CD4-positive, alpha-beta T cell treated with Interleukin-15 for 4 hours (primary cell): ENCODE results near the gene RNASEH2B.

Experiments
- DNase-seq: peaks from one replicate; pipeline ENCODE4 v3.0.0-alpha.2; 2020; ENCODE audit warnings: low spot score

The RNASEH2B gene

GRCh38 chr13:50908371-50908770, 1.2 kb upstream of the RNASEH2B start:
- DNase-seq = no peak

DNA sequence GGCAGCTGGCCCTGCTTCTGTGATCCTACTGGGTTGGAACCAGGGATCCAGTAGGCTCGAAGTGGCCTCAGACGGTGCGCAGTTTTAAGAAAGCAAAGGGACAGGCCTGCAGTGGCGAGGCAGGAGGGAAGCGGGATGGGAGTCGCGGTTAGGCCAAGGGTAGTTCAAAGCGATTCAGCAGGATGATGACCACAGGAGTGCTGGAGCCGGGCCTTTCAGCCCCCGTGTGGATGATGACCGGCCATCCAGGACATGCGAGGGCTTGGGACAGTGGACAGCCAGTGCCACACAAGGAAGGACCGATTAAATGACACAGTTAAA, 854 bp downstream of the RNASEH2B start:
- DNase-seq = no peak

- no peak for DNase-seq
Observed at GRCh38 chr13:50911081-50911631, 1.6 kb downstream of the RNASEH2B start.

DNA sequence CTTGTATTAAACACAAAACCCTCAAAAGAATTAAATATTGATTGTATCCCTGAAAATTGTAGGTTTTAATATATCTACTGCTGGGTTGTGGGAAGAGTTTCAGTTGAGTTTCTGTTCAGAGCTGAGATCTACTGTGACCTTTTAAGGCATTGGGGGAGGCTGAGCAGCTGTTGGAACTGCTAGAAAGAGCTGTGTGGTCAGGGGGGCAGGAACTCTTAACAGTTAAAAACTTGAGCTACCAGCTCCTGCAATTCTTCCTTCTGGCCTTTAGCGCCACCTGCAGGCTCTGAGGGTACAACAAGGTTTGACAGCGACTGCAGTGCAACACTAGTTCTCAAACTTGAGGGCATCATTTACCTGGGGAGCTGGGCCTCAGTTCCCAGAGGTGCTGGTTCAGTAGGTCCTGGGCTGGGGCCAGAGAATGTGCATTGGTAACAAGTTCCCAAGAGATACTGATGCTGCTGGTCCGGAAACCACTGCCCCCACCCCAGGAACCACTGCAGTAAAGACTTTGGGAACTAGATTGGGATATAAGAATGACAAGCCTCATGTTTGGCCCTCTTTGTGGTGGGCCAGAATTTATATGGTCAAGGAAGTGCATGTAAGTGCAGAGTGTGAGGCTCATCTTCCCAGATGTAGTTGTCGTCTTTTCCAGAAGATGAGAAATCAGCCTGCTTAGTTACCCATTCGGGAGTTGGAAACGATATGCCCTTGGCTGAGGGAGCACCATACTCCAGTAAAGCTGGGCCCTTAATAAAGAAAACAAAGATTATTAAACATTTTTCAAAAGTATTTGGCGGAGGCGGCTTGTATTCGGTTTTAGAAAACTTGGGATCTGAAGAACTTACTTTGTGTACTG, 2.6 kb downstream of the RNASEH2B start:
- peak; percentile 93 for DNase-seq

GRCh38 chr13:50912851-50913250, 3.3 kb downstream of the RNASEH2B start:
- DNase-seq = no peak

DNA sequence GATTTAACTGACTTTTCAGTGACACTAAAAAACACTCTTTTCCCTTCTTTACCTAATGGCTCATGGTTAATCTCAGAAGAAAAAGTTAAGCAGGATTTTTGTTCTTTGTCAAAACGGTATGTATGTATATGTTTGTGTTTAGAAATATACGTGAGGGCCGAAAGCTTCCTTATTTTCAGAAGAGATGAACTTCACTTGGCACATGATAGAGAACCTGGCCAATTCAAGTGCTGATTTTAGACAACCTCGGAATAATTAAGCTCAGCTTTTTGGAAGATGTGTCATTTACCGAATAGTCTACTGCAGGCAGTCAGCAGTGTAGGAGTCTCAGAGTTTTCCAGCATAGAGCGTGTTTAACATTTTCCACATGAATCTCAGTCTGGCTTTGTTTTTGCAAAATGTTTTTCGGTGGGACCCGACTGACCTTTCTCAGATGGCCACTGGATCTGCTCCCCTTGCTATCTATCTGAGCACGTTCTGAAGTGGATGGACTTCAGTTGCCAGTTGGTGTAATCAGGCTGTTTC, 4.6 kb downstream of the RNASEH2B start:
- no peak for DNase-seq

DNA sequence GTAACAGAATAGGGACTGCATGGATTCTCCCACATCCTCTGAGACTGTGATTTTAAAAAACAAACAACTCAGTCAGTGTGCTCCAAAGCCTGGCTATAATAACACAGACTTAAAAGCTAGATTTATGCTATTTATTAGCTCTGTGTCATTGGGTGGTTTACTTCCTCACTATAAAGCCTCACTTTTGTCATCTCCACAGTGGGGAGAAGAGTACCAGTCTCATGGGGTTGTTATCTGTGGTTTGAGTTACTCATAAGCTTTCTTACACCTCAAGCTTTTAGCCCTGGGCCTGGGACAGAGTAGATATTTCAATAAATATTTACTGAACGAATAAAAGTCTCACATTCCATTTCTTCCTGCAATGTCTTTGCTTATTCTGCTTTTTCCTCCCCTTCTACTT, 5.3 kb downstream of the RNASEH2B start:
- DNase-seq = peak; percentile 48

- no peak for DNase-seq
Observed at GRCh38 chr13:50915565-50915964, 6.0 kb downstream of the RNASEH2B start.

DNA sequence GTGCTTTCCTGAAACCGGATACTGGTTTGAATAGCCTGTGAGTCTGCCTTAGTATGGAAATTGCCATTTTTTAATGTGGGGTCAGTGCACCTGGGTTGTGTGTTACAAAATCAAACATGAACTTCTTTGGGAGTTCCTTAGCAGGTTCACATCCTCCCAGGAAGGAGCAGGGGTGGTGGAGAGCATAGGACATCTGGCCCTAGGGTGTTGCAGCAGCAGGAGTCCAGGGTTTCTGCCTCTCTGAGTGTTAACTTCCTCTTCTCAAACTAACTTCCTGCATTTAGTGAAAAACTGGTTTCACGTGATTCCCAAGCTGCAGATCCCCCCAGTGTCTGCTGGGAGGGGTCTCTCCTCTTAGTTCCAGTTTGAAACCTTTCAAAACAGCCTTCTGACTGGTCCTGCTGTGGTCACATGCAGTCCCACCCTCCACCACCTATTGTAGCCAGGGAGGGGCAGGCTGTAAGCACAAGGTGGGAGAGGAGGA, 7.2 kb downstream of the RNASEH2B start:
- no peak for DNase-seq

DNA sequence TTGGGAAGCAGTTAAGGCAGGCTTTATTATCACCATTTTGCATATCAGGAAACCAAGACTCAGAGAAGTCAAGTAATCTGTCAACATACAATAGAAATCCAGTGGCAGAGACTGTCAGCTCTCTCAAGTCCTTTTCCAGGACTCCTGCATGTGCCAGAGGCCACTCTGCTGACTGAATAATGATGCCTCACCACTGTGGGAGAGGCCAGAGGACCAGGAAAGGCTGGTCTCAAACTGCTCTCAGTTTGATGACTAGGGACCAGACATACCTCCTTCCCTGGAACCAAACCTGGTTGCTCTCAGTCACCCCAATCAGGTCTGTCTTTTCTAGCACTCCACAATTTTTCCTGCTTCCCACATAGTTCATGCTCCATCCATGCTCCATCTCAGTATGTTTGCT, 8.0 kb downstream of the RNASEH2B start:
- DNase-seq = no peak

DNA sequence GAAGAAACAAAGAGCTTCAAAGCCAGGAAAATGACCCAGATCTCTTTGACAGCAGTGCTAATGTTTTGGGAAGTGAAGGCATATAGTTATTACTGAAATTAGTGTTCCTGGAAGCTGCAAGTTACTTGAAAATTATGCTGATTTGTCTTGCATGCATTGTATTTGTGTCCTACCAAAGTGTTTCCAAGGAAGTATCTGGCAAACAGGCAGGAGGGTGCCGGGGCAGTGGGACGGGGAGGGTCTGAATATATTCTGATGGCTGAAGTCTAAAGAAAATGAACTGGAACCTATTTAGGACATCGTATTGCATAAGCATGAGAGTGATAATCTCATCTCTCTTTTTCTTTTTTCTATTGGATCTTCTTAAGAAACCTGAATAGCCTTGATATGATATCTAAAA, 9.0 kb downstream of the RNASEH2B start:
- DNase-seq = no peak

DNA sequence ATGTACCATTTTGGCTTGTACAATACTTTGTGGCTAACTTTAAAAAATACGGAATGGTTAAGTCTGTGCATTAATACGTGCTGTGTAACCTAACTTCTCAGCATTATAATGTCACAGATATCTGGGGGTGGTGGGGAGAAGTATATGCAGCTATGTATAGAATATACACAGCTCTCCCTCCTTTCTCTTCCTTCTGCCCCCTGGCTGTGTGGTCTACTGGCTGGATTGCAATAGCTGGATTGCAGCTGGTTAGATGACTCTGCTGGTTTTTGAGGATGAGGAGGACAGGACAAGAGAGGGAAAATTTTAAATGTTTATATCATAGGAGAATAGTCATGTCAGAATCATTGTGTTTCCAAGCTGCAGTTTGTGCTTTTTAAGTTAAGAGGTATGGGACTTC, 9.7 kb downstream of the RNASEH2B start:
- DNase-seq = no peak

- DNase-seq = no peak
Observed at GRCh38 chr13:50921706-50922105, 12.1 kb downstream of the RNASEH2B start.

GRCh38 chr13:50923272-50923671, 13.7 kb downstream of the RNASEH2B start:
- DNase-seq = no peak

- DNase-seq = no peak
Observed at GRCh38 chr13:50924025-50924424, 14.4 kb downstream of the RNASEH2B start.

GRCh38 chr13:50927701-50928100, 18.1 kb downstream of the RNASEH2B start:
- DNase-seq = no peak

DNA sequence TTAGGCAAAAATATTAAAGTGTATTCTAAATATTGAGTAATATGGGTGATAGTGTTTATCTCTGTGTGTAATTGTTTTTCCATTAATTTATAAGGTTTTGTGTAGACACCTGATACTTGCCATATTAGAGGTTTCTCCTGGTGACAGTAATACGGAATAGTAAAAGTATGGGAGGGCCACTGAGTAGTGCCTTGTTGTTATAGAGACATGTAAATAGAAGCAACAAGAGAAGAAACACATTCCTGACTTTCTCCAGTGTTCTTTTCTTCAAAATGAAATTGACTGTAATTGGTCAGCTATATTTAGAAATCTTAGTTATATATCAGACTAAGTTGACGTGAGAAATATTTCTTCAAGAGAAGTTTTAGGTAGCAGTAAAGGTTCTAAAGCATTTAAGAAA, 18.5 kb downstream of the RNASEH2B start:
- no peak for DNase-seq

GRCh38 chr13:50928659-50929462, 19.3 kb downstream of the RNASEH2B start:
- no peak for DNase-seq

DNA sequence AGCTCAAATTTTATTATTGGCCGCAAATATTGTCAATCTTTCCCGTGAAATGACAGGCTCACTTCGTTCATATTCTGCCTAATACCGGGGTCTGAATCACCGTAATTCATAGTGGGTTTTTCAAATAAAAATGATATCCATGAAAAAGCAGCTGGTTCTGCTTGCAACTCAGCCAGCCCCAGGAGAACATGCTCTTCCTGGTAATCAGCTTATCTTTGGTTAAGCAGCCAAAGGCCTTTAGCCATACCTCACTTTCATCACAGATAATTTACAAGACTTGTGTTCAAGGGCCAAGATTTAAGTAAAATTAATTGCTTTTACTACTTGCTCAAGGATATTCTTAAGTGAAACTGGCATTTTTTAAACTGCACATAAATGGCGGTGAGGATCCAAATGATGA, 22.5 kb downstream of the RNASEH2B start:
- DNase-seq = no peak

- no peak for DNase-seq
Observed at GRCh38 chr13:50934735-50935435, 25.3 kb downstream of the RNASEH2B start.

GRCh38 chr13:50936679-50937078, 27.1 kb downstream of the RNASEH2B start:
- DNase-seq = no peak

DNA sequence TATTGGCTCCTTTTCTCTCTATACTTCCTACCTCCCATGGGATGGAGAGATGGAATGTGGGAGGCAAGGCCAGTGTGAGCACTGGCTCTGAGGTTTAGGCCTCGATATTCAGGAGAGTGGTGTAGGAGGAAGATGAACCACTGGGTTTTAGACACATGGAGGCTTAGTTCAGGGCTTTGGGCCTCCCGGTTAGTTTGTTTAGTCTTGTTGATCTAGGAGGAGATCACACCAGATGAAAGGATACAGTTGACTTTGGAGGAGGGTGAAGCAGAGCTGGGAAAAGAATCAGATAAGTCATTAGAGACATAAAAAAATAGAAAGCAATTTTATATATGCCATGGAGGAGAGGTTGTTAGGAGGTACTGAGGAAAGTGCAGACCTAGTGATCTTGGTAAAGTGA, 30.9 kb downstream of the RNASEH2B start:
- DNase-seq = no peak
